ENCODE measurements around the gene ADAM22.

- TF ChIP-seq, protein P1, sequence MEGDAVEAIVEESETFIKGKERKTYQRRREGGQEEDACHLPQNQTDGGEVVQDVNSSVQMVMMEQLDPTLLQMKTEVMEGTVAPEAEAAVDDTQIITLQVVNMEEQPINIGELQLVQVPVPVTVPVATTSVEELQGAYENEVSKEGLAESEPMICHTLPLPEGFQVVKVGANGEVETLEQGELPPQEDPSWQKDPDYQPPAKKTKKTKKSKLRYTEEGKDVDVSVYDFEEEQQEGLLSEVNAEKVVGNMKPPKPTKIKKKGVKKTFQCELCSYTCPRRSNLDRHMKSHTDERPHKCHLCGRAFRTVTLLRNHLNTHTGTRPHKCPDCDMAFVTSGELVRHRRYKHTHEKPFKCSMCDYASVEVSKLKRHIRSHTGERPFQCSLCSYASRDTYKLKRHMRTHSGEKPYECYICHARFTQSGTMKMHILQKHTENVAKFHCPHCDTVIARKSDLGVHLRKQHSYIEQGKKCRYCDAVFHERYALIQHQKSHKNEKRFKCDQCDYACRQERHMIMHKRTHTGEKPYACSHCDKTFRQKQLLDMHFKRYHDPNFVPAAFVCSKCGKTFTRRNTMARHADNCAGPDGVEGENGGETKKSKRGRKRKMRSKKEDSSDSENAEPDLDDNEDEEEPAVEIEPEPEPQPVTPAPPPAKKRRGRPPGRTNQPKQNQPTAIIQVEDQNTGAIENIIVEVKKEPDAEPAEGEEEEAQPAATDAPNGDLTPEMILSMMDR (IDR thresholded peaks at IDR 0.05): no peak
- no peak for TF ChIP-seq EP300 (IDR thresholded peaks at IDR 0.05)
These were observed 171.2 kb downstream of the ADAM22 start for GRCh38 chr7:88105231-88105630.
